Trophoblast cell (in vitro differentiated cells and primary cell): Measurements from ENCODE around the gene HEATR5A.

ENCODE experiments used
- DNase-seq, 2 donors: peaks; one replicate each; pipeline ENCODE4 v3.0.0-alpha.2; 2016
- H2AFZ ChIP-seq: 2 replicates; pipeline ENCODE4 v1.6.1; 2013; ENCODE audit warnings: low read length, moderate library complexity, mild to moderate bottlenecking; ENCODE audit not compliant: insufficient read depth, poor library complexity
- H2AK5ac ChIP-seq: 2 replicates; pipeline ENCODE4 v1.6.1; 2013; ENCODE audit warnings: mild to moderate bottlenecking, low read length
- H2BK120ac ChIP-seq: 2 replicates; pipeline ENCODE4 v1.6.1; 2013; ENCODE audit warnings: low read length, mild to moderate bottlenecking, moderate library complexity; ENCODE audit not compliant: insufficient read depth, poor library complexity
- H2BK12ac ChIP-seq: 2 replicates; pipeline ENCODE4 v1.6.1; 2013; ENCODE audit warnings: mild to moderate bottlenecking, low read length, moderate library complexity
- H2BK5ac ChIP-seq: 2 replicates; pipeline ENCODE4 v1.6.1; 2013; ENCODE audit warnings: low read length, low read depth, moderate library complexity, mild to moderate bottlenecking; ENCODE audit not compliant: poor library complexity
- H3K14ac ChIP-seq: 2 replicates; pipeline ENCODE4 v1.6.1; 2013; ENCODE audit warnings: mild to moderate bottlenecking, low read length
- H3K18ac ChIP-seq: 2 replicates; pipeline ENCODE4 v1.6.1; 2013; ENCODE audit warnings: mild to moderate bottlenecking, low read length
- H3K23ac ChIP-seq: 2 replicates; pipeline ENCODE4 v1.6.1; 2013; ENCODE audit warnings: low read length
- H3K27ac ChIP-seq: 2 replicates; pipeline ENCODE4 v1.5.1; 2013; ENCODE audit warnings: low read depth, mild to moderate bottlenecking, inconsistent platforms, low read length, moderate library complexity
- H3K27me3 ChIP-seq: 2 replicates; pipeline ENCODE4 v1.6.1; 2013; ENCODE audit warnings: inconsistent platforms, mild to moderate bottlenecking, low read length, moderate library complexity; ENCODE audit not compliant: insufficient read depth
- H3K36me3 ChIP-seq, 2 experiments: 1 replicate in 1 of 2; 2 replicates in 1 of 2; pipeline ENCODE4 v1.6.1; 2013; ENCODE audit warnings: low read length in 2 of 2, mild to moderate bottlenecking in 2 of 2, moderate library complexity in 1 of 2; ENCODE audit not compliant: insufficient read depth in 2 of 2, control insufficient read depth in 1 of 2
- H3K4ac ChIP-seq: 2 replicates; pipeline ENCODE4 v1.6.1; 2013; ENCODE audit warnings: low read depth, mild to moderate bottlenecking, low read length, moderate library complexity
- H3K4me1 ChIP-seq, 2 experiments: 1 replicate in 1 of 2; 2 replicates in 1 of 2; pipeline ENCODE4 v1.6.1; 2013; ENCODE audit warnings: low read length in 2 of 2, mild to moderate bottlenecking in 2 of 2, moderate library complexity in 1 of 2; ENCODE audit not compliant: insufficient read depth in 2 of 2, control insufficient read depth in 1 of 2
- H3K4me2 ChIP-seq: 2 replicates; pipeline ENCODE4 v1.6.1; 2013; ENCODE audit warnings: inconsistent platforms, mild to moderate bottlenecking, low read length, moderate library complexity
- H3K4me3 ChIP-seq: 2 replicates; pipeline ENCODE4 v1.5.1; 2013; ENCODE audit warnings: mild to moderate bottlenecking, low read depth, low read length, inconsistent platforms
- H3K79me1 ChIP-seq: one replicate; pipeline ENCODE4 v1.6.1; 2013; ENCODE audit warnings: low read length
- H3K79me2 ChIP-seq: 2 replicates; pipeline ENCODE4 v1.6.1; 2013; ENCODE audit warnings: low read length, mild to moderate bottlenecking; ENCODE audit not compliant: control insufficient read depth, insufficient read depth, poor library complexity
- H3K9ac ChIP-seq: 2 replicates; pipeline ENCODE4 v1.6.1; 2013; ENCODE audit warnings: mild to moderate bottlenecking, low read length
- H3K9me3 ChIP-seq: 2 replicates; pipeline ENCODE4 v1.6.1; 2013; ENCODE audit warnings: low read depth, mild to moderate bottlenecking, control low read depth, inconsistent platforms, low read length; ENCODE audit not compliant: insufficient read depth
- H4K12ac ChIP-seq: 2 replicates; pipeline ENCODE4 v1.6.1; 2013; ENCODE audit warnings: low read depth, mild to moderate bottlenecking, low read length, moderate library complexity
- H4K8ac ChIP-seq: 2 replicates; pipeline ENCODE4 v1.6.1; 2013; ENCODE audit warnings: low read depth, mild to moderate bottlenecking, low read length, moderate library complexity
- H4K91ac ChIP-seq: one replicate; pipeline ENCODE4 v1.6.1; 2013; ENCODE audit warnings: low read depth, mild to moderate bottlenecking, low read length, moderate library complexity
- WGBS: extraction: QIAGEN DNeasy Blood & Tissue Kit; methylation state at CpG from one replicate; pipeline ENCODE4 v1.1.7; 2013; ENCODE audit warnings: missing lambda C conversion rate; ENCODE audit not compliant: insufficient read length, insufficient coverage; ENCODE audit errors: extremely low coverage; 5-methylcytosine and 5-hydroxymethylcytosine counted together

The HEATR5A gene

GRCh38 chr14:31307618-31308017 lies 112.7 kb downstream of the HEATR5A start:
- H2BK120ac ChIP-seq = no peak overlapping the region
- WGBS = no CpG with 5 or more reads among the region's 3 CpGs
- no peaks in the 10 kb centered on the region for H3K27me3 ChIP-seq
- no peak overlapping the region for H4K91ac ChIP-seq
- H3K4me2 ChIP-seq = no peak overlapping the region
- H3K79me2 ChIP-seq = no peaks in the 10 kb centered on the region
- H3K79me1 ChIP-seq = no peaks in the 10 kb centered on the region
- no peak overlapping the region for H4K8ac ChIP-seq
- H3K9ac ChIP-seq = no peak overlapping the region
- H2BK5ac ChIP-seq = no peak overlapping the region
- no peak overlapping the region for H3K14ac ChIP-seq
- H4K12ac ChIP-seq = no peak overlapping the region
- H3K4me1 ChIP-seq = no peaks in the 10 kb centered on the region
- no peak overlapping the region for H3K23ac ChIP-seq
- H3K4me3 ChIP-seq = no peak overlapping the region
- no peak overlapping the region for H3K4ac ChIP-seq
- no peak overlapping the region for H2AK5ac ChIP-seq
- no peak overlapping the region for H2BK12ac ChIP-seq
- H3K36me3 ChIP-seq = peaks cover 10 to 12% of the 10 kb centered on the region in 2 experiments
- H3K9me3 ChIP-seq = no peaks in the 10 kb centered on the region
- DNase-seq = no peak
- H3K27ac ChIP-seq = no peak overlapping the region
- H2AFZ ChIP-seq = no peak overlapping the region
- no peak overlapping the region for H3K18ac ChIP-seq

- no peaks in the 10 kb centered on the region for H3K4me1 ChIP-seq
- H2AFZ ChIP-seq = no peak overlapping the region
- no peaks in the 10 kb centered on the region for H3K9me3 ChIP-seq
- H3K9ac ChIP-seq = no peak overlapping the region
- DNase-seq = no peak
- peaks cover 6 to 9% of the 10 kb centered on the region in 2 experiments for H3K36me3 ChIP-seq
- no peak overlapping the region for H2AK5ac ChIP-seq
- no peak overlapping the region for H4K12ac ChIP-seq
- H3K18ac ChIP-seq = no peak overlapping the region
- no peak overlapping the region for H2BK5ac ChIP-seq
- no peak overlapping the region for H4K8ac ChIP-seq
- H3K14ac ChIP-seq = no peak overlapping the region
- H3K4me2 ChIP-seq = no peak overlapping the region
- H3K79me1 ChIP-seq = no peaks in the 10 kb centered on the region
- H3K79me2 ChIP-seq = no peaks in the 10 kb centered on the region
- H3K27ac ChIP-seq = no peak overlapping the region
- H3K4ac ChIP-seq = no peak overlapping the region
- H4K91ac ChIP-seq = no peak overlapping the region
- H2BK120ac ChIP-seq = no peak overlapping the region
- H2BK12ac ChIP-seq = no peak overlapping the region
- H3K27me3 ChIP-seq = no peaks in the 10 kb centered on the region
- no peak overlapping the region for H3K23ac ChIP-seq
- no peak overlapping the region for H3K4me3 ChIP-seq
Observed at GRCh38 chr14:31307198-31307597, 113.2 kb downstream of the HEATR5A start.

- no peak overlapping the region for H3K18ac ChIP-seq
- no peak overlapping the region for H2AK5ac ChIP-seq
- H2BK12ac ChIP-seq = no peak overlapping the region
- no peak overlapping the region for H2BK5ac ChIP-seq
- H3K79me1 ChIP-seq = no peaks in the 10 kb centered on the region
- no peak overlapping the region for H3K9ac ChIP-seq
- no peak overlapping the region for H3K27ac ChIP-seq
- no peak overlapping the region for H3K23ac ChIP-seq
- H2BK120ac ChIP-seq = no peak overlapping the region
- WGBS = no CpG with 5 or more reads among the region's 5 CpGs
- no peak overlapping the region for H4K91ac ChIP-seq
- no peaks in the 10 kb centered on the region for H3K27me3 ChIP-seq
- no peak for DNase-seq
- H3K4me2 ChIP-seq = no peak overlapping the region
- H3K4me3 ChIP-seq = no peak overlapping the region
- no peaks in the 10 kb centered on the region for H3K9me3 ChIP-seq
- no peak overlapping the region for H3K14ac ChIP-seq
- H2AFZ ChIP-seq = no peak overlapping the region
- peaks cover 8% of the 10 kb centered on the region in 2 experiments for H3K36me3 ChIP-seq
- H4K12ac ChIP-seq = no peak overlapping the region
- no peak overlapping the region for H4K8ac ChIP-seq
- H3K4ac ChIP-seq = no peak overlapping the region
- no peaks in the 10 kb centered on the region for H3K4me1 ChIP-seq
- no peaks in the 10 kb centered on the region for H3K79me2 ChIP-seq
Observed at GRCh38 chr14:31303654-31304053, 116.7 kb downstream of the HEATR5A start.

- no peak overlapping the region for H3K4me2 ChIP-seq
- H3K79me2 ChIP-seq = no peaks in the 10 kb centered on the region
- no peak overlapping the region for H2BK5ac ChIP-seq
- no peak overlapping the region for H2BK120ac ChIP-seq
- H2AK5ac ChIP-seq = no peak overlapping the region
- no peak overlapping the region for H3K27ac ChIP-seq
- H3K4ac ChIP-seq = no peak overlapping the region
- H3K79me1 ChIP-seq = no peaks in the 10 kb centered on the region
- no CpG with 5 or more reads among the region's 3 CpGs for WGBS
- no peak overlapping the region for H3K14ac ChIP-seq
- no peak overlapping the region for H2BK12ac ChIP-seq
- no peak overlapping the region for H3K18ac ChIP-seq
- DNase-seq = no peak
- no peak overlapping the region for H3K9ac ChIP-seq
- no peaks in the 10 kb centered on the region for H3K9me3 ChIP-seq
- no peak overlapping the region for H3K4me3 ChIP-seq
- H4K91ac ChIP-seq = no peak overlapping the region
- no peak overlapping the region for H3K23ac ChIP-seq
- H4K12ac ChIP-seq = no peak overlapping the region
- H4K8ac ChIP-seq = no peak overlapping the region
- no peak overlapping the region for H2AFZ ChIP-seq
- no peaks in the 10 kb centered on the region for H3K4me1 ChIP-seq
- H3K27me3 ChIP-seq = no peaks in the 10 kb centered on the region
- peaks cover 3 to 4% of the 10 kb centered on the region in 2 experiments for H3K36me3 ChIP-seq
Observed at GRCh38 chr14:31300883-31301282, 119.5 kb downstream of the HEATR5A start.
